ENCODE data around the gene SREBF1.

The SREBF1 gene

DNA sequence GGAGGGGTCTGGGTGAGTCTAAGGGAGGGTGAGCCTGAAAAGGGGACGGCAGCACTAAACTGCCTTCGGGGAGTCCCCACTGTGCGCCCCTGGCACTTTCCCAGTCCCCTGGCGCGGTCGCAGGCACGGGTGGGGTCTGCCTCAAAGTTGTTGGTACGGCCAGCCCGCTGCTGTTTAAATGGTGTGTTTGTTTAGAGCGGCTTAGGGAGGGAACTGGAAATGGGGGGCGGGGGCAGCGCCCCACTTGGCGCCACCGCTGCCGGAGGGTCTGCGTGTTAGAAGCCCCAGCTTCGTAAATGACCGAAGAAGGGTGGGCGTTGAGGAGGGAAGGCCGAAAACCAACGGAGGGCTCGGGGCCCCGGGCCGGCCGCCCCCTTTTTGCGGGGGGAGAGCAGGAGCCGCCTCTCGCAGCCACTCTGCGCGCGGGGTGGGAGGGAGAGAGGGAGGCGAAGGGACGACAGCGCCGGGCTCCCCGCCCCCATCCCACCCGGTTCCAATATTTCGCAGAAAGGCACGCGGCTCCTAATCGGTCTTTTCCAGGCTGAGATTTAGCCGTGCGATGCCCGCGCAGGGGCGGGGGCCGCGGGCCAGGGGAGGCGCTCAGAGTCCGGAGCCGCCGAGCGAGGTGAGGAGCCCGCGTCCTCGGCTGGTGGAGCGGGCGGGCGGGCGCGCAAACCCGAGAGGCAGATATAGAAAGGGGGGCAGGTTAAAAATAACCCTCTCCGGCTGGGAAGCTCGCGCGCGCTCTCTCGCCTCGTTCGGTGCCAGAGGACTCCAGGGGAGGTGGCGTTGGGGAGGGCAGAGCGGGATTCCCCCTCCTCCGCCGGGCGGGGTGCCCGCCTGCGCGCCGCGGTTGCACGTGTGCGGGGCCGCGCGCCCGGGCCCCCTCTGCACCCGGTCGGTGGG, 54.9 kb downstream of the SREBF1 start:
- peak overlapping the region; percentile 39 for H3K27ac Mint-ChIP-seq
- peaks cover 36% of the 10 kb centered on the region for H3K4me1 Mint-ChIP-seq
- H3K9me3 Mint-ChIP-seq = no peaks in the 10 kb centered on the region
- peak; percentile 23 for ATAC-seq
- DNase-seq (ENCODE audit: low spot score in 2 of 2) = peak in 1 of 2 donors; percentile 62
- no peaks in the 10 kb centered on the region for H3K36me3 Mint-ChIP-seq
- H3K4me3 Mint-ChIP-seq = peak overlapping the region; percentile 64

- Mint-ChIP-seq H3K27ac (peak overlapping the region; percentile 39), H3K4me1 (peaks cover 35% of the 10 kb centered on the region), H3K4me3 (peak overlapping the region; percentile 64), H3K36me3 (no peaks in the 10 kb centered on the region), H3K9me3 (no peaks in the 10 kb centered on the region)
- DNase-seq (ENCODE audit: low spot score in 2 of 2) (no peak), ATAC-seq (no peak)
Measured at GRCh38 chr17:17780922-17781590, 55.7 kb downstream of the SREBF1 start.

GRCh38 chr17:17779015-17779611, 57.7 kb downstream of the SREBF1 start:
- DNase-seq (ENCODE audit: low spot score in 2 of 2) (no peak), ATAC-seq (no peak)
- Mint-ChIP-seq H3K4me1 (peaks cover 16% of the 10 kb centered on the region), H3K4me3 (no peak overlapping the region), H3K36me3 (no peaks in the 10 kb centered on the region), H3K27ac (no peak overlapping the region), H3K9me3 (no peaks in the 10 kb centered on the region)

GRCh38 chr17:17778308-17779014, 58.3 kb downstream of the SREBF1 start:
- ATAC-seq = no peak
- Mint-ChIP-seq H3K4me3 (no peak overlapping the region), H3K27ac (no peak overlapping the region)

GRCh38 chr17:17776889-17777288, 59.9 kb downstream of the SREBF1 start:
- Mint-ChIP-seq H3K27ac (no peak overlapping the region), H3K4me3 (no peak overlapping the region), H3K4me1 (peaks cover 28% of the 10 kb centered on the region), H3K9me3 (no peaks in the 10 kb centered on the region), H3K36me3 (no peaks in the 10 kb centered on the region)
- DNase-seq (ENCODE audit: low spot score in 2 of 2) = no peak
- ATAC-seq = no peak

More at GRCh38 chr17:17778308-17779014, 58.3 kb downstream of the SREBF1 start:
- H3K9me3 Mint-ChIP-seq = no peaks in the 10 kb centered on the region
- H3K4me1 Mint-ChIP-seq = peaks cover 12% of the 10 kb centered on the region
- no peaks in the 10 kb centered on the region for H3K36me3 Mint-ChIP-seq
- DNase-seq (ENCODE audit: low spot score in 2 of 2) = no peak

DNA sequence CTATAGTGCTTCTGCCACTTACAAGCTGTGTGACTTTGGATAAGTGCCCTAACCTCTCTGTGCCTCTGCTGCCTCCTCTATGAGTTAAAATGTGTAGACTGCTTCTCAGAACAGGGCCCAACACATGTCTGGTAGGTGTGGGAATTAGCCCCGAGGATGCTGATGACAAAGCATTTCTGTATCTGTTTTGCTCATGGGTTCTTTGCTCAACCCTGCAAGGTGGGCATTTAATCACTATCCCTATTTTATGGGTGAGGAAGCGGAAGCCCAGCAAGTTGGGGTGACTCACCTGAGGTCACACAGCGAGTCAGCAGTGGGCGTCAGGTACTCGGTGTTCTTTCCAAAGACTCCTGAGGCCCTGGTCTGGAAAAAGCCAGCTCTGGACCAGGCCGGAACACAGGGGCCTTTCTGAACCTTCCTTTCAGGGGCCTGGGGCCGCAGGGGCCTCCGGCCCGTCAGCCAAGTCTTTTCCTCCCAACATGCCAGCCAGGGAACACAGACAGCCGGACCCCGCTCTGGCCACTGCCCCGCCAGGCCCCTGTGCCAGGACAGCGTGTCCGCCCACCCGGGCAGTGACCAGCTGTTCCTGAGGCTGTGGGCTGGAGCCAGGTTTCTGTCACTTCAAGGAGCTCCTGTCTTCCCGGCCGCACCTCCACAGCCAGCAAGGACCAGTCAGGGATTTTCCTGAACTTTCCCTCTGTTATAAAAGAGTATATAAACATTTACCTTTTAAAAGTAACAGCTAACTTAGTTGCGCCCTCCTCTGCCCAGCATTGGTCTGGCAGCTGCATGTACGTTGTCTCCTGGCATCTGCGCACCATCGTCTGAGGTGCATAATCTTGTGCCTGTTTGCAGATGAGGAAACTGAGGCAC, 62.5 kb downstream of the SREBF1 start:
- ATAC-seq = peak; percentile 57
- H3K27ac Mint-ChIP-seq = no peak overlapping the region
- DNase-seq (ENCODE audit: low spot score in 2 of 2) = no peak
- no peak overlapping the region for H3K4me3 Mint-ChIP-seq
- no peaks in the 10 kb centered on the region for H3K36me3 Mint-ChIP-seq
- H3K4me1 Mint-ChIP-seq = peaks cover 24% of the 10 kb centered on the region
- H3K9me3 Mint-ChIP-seq = no peaks in the 10 kb centered on the region

- no peak overlapping the region for H3K4me3 Mint-ChIP-seq
- H3K9me3 Mint-ChIP-seq = no peaks in the 10 kb centered on the region
- ATAC-seq = peak; percentile 17
- no peaks in the 10 kb centered on the region for H3K36me3 Mint-ChIP-seq
- H3K27ac Mint-ChIP-seq = peak overlapping the region; percentile 24
- DNase-seq (ENCODE audit: low spot score in 2 of 2) = no peak
- peaks cover 35% of the 10 kb centered on the region for H3K4me1 Mint-ChIP-seq
Measured at GRCh38 chr17:17772231-17772630, 64.6 kb downstream of the SREBF1 start.

- peaks cover 37% of the 10 kb centered on the region for H3K4me1 Mint-ChIP-seq
- ATAC-seq (peak; percentile 12), DNase-seq (ENCODE audit: low spot score in 2 of 2) (no peak)
- H3K9me3 Mint-ChIP-seq = no peaks in the 10 kb centered on the region
- no peak overlapping the region for H3K4me3 Mint-ChIP-seq
- H3K36me3 Mint-ChIP-seq = no peaks in the 10 kb centered on the region
- peak overlapping the region; percentile 24 for H3K27ac Mint-ChIP-seq
Measured at GRCh38 chr17:17771498-17772201, 65.1 kb downstream of the SREBF1 start.

DNA sequence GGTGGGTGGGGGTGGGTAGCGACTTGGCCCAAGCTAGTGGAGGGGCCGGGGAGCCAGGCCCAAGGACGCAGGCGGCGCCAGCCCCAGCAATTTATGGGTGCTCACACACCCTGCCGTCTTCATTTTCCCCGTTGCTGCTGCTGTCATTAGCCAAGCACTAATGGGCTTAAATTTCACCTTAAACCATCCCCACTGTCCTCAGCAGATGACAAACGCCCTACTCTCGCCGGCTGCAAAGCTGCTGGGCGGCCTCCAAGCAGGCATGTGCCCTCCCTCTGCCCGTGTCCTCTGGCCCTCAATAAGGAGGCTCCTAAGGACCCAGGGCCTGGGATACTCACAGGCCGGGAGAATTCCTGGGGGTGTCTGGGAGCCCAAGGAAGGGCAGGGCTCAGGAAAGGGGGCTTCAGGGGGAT, 66.1 kb downstream of the SREBF1 start:
- Mint-ChIP-seq H3K4me3 (no peak overlapping the region), H3K36me3 (no peaks in the 10 kb centered on the region), H3K9me3 (no peaks in the 10 kb centered on the region), H3K4me1 (peaks cover 45% of the 10 kb centered on the region), H3K27ac (no peak overlapping the region)
- DNase-seq (ENCODE audit: low spot score in 2 of 2) = no peak
- ATAC-seq = no peak

DNA sequence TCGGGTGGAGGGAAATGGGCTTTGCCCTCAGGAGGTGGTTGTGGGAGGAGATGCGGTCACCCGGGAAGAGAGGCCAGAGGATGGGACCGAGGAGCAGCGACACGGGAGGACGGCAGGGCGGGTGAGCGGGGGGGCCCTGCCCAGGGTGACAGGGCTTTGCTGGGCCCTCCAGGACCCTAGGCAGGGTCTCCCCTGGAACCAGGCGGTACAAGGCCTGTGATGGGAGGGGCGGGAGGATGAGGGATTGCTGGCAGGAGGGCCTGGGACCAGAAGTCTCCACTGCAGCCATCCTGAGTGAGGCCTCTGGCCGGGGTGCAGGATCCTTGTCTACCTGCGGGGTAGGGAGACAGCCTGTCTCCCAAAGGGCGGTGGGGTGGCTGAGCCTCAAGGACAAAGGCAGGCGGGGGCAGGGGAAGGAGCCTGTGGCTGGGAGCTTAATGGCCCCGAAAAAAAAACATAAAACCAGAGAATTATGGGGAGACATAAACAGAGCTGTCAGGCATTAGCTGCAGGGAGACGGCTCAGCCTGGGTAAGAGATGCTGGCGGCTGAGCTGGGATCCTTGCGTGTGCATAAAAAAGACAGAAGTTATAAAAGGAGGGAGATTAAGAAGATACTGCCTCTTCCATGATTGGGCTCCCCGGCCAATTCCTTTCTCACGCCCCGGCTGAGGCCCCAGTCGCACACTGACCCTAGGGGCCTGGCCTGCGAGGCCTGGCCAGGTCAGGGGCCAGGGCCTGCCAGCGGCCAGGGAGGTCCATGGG, 66.7 kb downstream of the SREBF1 start:
- Mint-ChIP-seq H3K4me1 (peaks cover 45% of the 10 kb centered on the region), H3K36me3 (no peaks in the 10 kb centered on the region), H3K9me3 (no peaks in the 10 kb centered on the region), H3K27ac (no peak overlapping the region), H3K4me3 (no peak overlapping the region)
- ATAC-seq (no peak), DNase-seq (ENCODE audit: low spot score in 2 of 2) (no peak)

GRCh38 chr17:17768424-17769088, 68.2 kb downstream of the SREBF1 start:
- Mint-ChIP-seq H3K4me3 (no peak overlapping the region), H3K27ac (peak overlapping the region; percentile 73), H3K9me3 (no peaks in the 10 kb centered on the region), H3K4me1 (peaks cover 44% of the 10 kb centered on the region), H3K36me3 (no peaks in the 10 kb centered on the region)
- DNase-seq (ENCODE audit: low spot score in 2 of 2) (no peak), ATAC-seq (no peak)

DNA sequence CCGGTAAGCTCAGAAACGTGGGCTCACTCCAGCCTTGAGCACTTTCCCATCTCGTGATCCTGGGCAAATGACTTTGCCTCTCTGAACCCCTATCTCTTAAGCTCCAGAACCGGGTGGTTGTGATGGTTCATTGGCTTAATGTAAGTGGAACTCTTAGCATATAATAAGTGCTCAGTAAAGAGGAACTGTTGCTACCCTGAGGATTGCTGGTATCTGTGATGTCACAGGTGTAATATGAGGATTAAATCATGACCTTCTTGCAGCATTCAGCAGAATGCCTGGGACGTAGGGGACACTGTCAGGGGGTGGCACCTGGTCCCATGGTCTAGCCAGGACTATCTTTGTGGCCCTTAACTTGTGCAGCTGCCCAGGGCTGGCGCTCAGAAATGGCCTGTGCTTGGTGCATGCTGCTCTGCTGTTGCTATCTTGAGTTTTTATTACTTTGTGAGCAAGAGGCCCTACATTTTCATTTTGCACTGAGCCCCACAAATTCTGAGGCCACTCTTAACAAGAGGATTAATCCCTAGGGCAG, 68.8 kb downstream of the SREBF1 start:
- Mint-ChIP-seq H3K4me1 (peaks cover 38% of the 10 kb centered on the region), H3K27ac (peak overlapping the region; percentile 73), H3K9me3 (no peaks in the 10 kb centered on the region), H3K4me3 (no peak overlapping the region), H3K36me3 (no peaks in the 10 kb centered on the region)
- ATAC-seq (no peak), DNase-seq (ENCODE audit: low spot score in 2 of 2) (no peak)
